Astrocyte of the cerebellum (primary cell): Measurements from ENCODE around the gene SOX12.

Experiments
- DNase-seq: peaks from one replicate; pipeline ENCODE4 v3.0.0-alpha.2; 2011; ENCODE audit warnings: low read depth
- H3K4me3 ChIP-seq: 2 replicates; pipeline ENCODE4 v1.5.1; 2011; ENCODE audit warnings: mild to moderate bottlenecking, low read depth, low read length, moderate library complexity
- CTCF ChIP-seq: IDR thresholded peaks from 2 replicates; pipeline ENCODE4 v1.5.1; 2012; ENCODE audit warnings: low read length, low read depth, moderate library complexity, mild to moderate bottlenecking; ENCODE audit errors: missing control alignments
- in situ Hi-C: cut with HindIII; loops from 2 replicates; pipeline ENCODE4 v1.10.0; 2017; ENCODE audit warnings: low sequenced_read_pairs

The SOX12 gene

GRCh38 chr20:362271-363254, 37.2 kb downstream of the SOX12 start:
- TF ChIP-seq CTCF: peak; percentile 24
- in situ Hi-C loops: loop anchor here (5.0 kb wide), 1 partner anchor 115 kb away; no protein-coding TSS in a partner anchor
- no peak overlapping the region for H3K4me3 ChIP-seq
- no peak for DNase-seq

GRCh38 chr20:363319-364078, 38.1 kb downstream of the SOX12 start:
- DNase-seq: no peak
- no peak for TF ChIP-seq CTCF
- H3K4me3 ChIP-seq: no peak overlapping the region
- in situ Hi-C loops: loop anchor here (5.0 kb wide), 1 partner anchor 114 kb away; no protein-coding TSS in a partner anchor

GRCh38 chr20:364905-365794, 39.8 kb downstream of the SOX12 start:
- TF ChIP-seq CTCF: no peak
- no peak overlapping the region for H3K4me3 ChIP-seq
- in situ Hi-C loops: loop anchor here (5.0 kb wide), 1 partner anchor 112 kb away; no protein-coding TSS in a partner anchor
- no peak for DNase-seq

GRCh38 chr20:366041-366718, 40.8 kb downstream of the SOX12 start:
- H3K4me3 ChIP-seq: no peak overlapping the region
- in situ Hi-C loops: no loop called here
- no peak for TF ChIP-seq CTCF
- no peak for DNase-seq

GRCh38 chr20:366719-367485, 41.5 kb downstream of the SOX12 start:
- no peak overlapping the region for H3K4me3 ChIP-seq
- in situ Hi-C loops: no loop called here
- DNase-seq: no peak
- no peak for TF ChIP-seq CTCF
